Endodermal cell (in vitro differentiated cells): Measurements from ENCODE around the gene FAM120B. TPM values are rescaled to one million over a fixed set of nuclear protein-coding genes. Genes with fewer than 3 reads are reported as not detected.
"Not testable (repeated sequence)": the region's sequence is repeated elsewhere in the genome, so short reads cannot be mapped to it uniquely, and the experiment has no call there.

Experiments
- DNase-seq: peaks from one replicate; pipeline ENCODE4 v3.0.0-alpha.2; 2017
- H3K27ac ChIP-seq: 2 replicates; pipeline ENCODE4 v1.5.1; 2013; ENCODE audit warnings: mild to moderate bottlenecking, low read depth, low read length, moderate library complexity
- H3K27me3 ChIP-seq: 2 replicates; pipeline ENCODE4 v1.6.1; 2013; ENCODE audit warnings: mild to moderate bottlenecking, low read length, moderate library complexity; ENCODE audit not compliant: insufficient read depth, control insufficient read depth, poor library complexity, severe bottlenecking
- H3K36me3 ChIP-seq: 2 replicates; pipeline ENCODE4 v1.7.0; 2013; ENCODE audit warnings: mild to moderate bottlenecking, low read length, moderate library complexity; ENCODE audit not compliant: control insufficient read depth, insufficient read depth
- H3K4me1 ChIP-seq: one replicate; pipeline ENCODE4 v1.7.0; 2013; ENCODE audit warnings: low read length; ENCODE audit not compliant: control insufficient read depth, insufficient read depth
- H3K4me3 ChIP-seq: 2 replicates; pipeline ENCODE4 v1.5.1; 2013; ENCODE audit warnings: mild to moderate bottlenecking, low read length, moderate library complexity
- H3K9ac ChIP-seq: 2 replicates; pipeline ENCODE4 v1.6.1; 2013; ENCODE audit warnings: mild to moderate bottlenecking, low read length, moderate library complexity; ENCODE audit not compliant: poor library complexity, severe bottlenecking; ENCODE audit errors: extremely low read depth
- H3K9me3 ChIP-seq: 2 replicates; pipeline ENCODE4 v1.6.1; 2013; ENCODE audit warnings: mild to moderate bottlenecking, low read length, moderate library complexity; ENCODE audit not compliant: control insufficient read depth
- H3K27ac Mint-ChIP-seq: 2 replicates; pipeline ENCODE4 v1.8.0; 2020; ENCODE audit warnings: mixed read lengths
- H3K27me3 Mint-ChIP-seq: 2 replicates; pipeline ENCODE4 v1.8.0; 2021; ENCODE audit warnings: mild to moderate bottlenecking, mixed read lengths; ENCODE audit not compliant: insufficient read depth
- H3K36me3 Mint-ChIP-seq: 2 replicates; pipeline ENCODE4 v1.8.0; 2020; ENCODE audit warnings: low read depth, mixed read lengths
- H3K4me1 Mint-ChIP-seq: 2 replicates; pipeline ENCODE4 v1.8.0; 2020; ENCODE audit warnings: mixed read lengths
- H3K4me3 Mint-ChIP-seq: 2 replicates; pipeline ENCODE4 v1.8.0; 2020; ENCODE audit warnings: mild to moderate bottlenecking, moderate library complexity, mixed read lengths
- H3K9me3 Mint-ChIP-seq: 2 replicates; pipeline ENCODE4 v1.8.0; 2020; ENCODE audit warnings: mild to moderate bottlenecking, mixed read lengths
- WGBS, 2 experiments: methylation state at CpG; one replicate each; pipeline versions ENCODE4 v1.1.5 to v1.1.7; 2013; ENCODE audit warnings: missing lambda C conversion rate in 2 of 2, mixed read lengths in 1 of 2; ENCODE audit not compliant: insufficient coverage in 1 of 2, insufficient read length in 1 of 2; 5-methylcytosine and 5-hydroxymethylcytosine counted together
- total RNA-seq, 2 donors: library from RNA; stranded (reverse); fragmentation: NEBNext Ultra II Directional in 1 of 2; extraction: Animal tissue kit (Norgen Biotek cat#: 25700) in 1 of 2; gene quantifications; 2 replicates in 1 of 2; 3 replicates in 1 of 2; pipeline ENCODE4 v1.2.1, GENCODE V29; 2021
- TF ChIP-seq, protein P1 (sequence below): fragments of 200-600 bp; sonication (generic); conservative IDR thresholded peaks from 2 replicates; pipeline ENCODE4 v1.5.0; 2021; ENCODE audit warnings: antibody characterized with exemption, mild to moderate bottlenecking

FAM120B gene
- total RNA-seq, 2 donors from 2014 or later: 25.7 to 27.5 TPM

DNA sequence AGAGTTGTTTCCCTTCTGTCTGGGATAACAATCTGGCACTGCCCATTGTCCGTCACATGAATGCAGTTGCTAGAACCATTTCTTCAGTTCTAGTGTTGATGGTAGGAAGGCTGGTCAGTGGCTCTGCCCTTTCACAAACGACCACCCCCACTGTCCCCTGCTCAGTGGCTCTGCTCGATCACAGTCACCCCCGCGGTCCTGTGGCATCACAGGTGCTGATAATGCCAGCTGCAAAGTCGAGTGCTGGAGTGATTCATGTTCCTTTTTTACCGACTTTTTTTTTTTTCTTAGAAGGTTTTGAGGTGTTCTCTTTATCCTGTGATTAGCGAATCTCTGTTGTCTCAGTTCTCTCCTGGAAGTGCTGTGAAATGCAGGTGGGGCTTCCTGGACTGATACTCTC, 22.8 kb downstream of the FAM120B start:
- H3K4me1 Mint-ChIP-seq: no peaks in the 10 kb centered on the region
- H3K27ac Mint-ChIP-seq: no peak overlapping the region

DNA sequence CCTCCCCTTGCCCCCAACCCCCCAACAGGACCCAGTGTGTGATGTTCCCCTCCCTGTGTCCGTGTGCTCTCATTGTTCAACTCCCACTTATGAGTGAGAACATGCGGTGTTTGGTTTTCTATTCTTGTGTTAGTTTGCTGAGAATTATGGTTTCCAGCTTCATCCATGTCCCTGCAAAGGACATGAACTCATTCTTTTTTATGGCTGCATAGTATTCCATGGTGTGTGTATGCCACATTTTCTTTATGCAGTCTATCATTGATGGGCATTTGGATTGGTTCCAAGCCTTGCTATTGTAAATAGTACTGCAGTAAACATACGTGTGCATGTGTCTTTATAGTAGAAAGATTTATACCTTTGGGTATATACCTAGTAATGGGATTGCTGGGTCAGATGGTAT, 28.6 kb downstream of the FAM120B start:
- not testable (repeated sequence) for H3K4me1 ChIP-seq, H3K27me3 ChIP-seq, H3K9me3 ChIP-seq, H3K27me3 Mint-ChIP-seq, H3K9ac ChIP-seq, H3K4me3 Mint-ChIP-seq, DNase-seq, H3K27ac Mint-ChIP-seq, H3K4me3 ChIP-seq, H3K4me1 Mint-ChIP-seq, H3K27ac ChIP-seq
- peaks cover 32% of the 10 kb centered on the region for H3K36me3 ChIP-seq
- peaks cover 59% of the 10 kb centered on the region for H3K36me3 Mint-ChIP-seq
- peaks cover 16% of the 10 kb centered on the region for H3K9me3 Mint-ChIP-seq
- 100% methylated on average over 2 of the region's 3 CpGs; no CpG with 5 or more reads in 1 of the 2 experiments for WGBS, 2 experiments

More for the DNA sequence above, 22.8 kb downstream of the FAM120B start:
- Histone ChIP-seq H3K36me3 (peaks cover 56% of the 10 kb centered on the region), H3K9ac (no peak overlapping the region), H3K9me3 (no peaks in the 10 kb centered on the region), H3K27ac (no peak overlapping the region), H3K4me3 (no peak overlapping the region), H3K27me3 (no peaks in the 10 kb centered on the region), H3K4me1 (no peaks in the 10 kb centered on the region)
- H3K36me3 Mint-ChIP-seq: peaks cover 59% of the 10 kb centered on the region
- TF ChIP-seq, protein P1, sequence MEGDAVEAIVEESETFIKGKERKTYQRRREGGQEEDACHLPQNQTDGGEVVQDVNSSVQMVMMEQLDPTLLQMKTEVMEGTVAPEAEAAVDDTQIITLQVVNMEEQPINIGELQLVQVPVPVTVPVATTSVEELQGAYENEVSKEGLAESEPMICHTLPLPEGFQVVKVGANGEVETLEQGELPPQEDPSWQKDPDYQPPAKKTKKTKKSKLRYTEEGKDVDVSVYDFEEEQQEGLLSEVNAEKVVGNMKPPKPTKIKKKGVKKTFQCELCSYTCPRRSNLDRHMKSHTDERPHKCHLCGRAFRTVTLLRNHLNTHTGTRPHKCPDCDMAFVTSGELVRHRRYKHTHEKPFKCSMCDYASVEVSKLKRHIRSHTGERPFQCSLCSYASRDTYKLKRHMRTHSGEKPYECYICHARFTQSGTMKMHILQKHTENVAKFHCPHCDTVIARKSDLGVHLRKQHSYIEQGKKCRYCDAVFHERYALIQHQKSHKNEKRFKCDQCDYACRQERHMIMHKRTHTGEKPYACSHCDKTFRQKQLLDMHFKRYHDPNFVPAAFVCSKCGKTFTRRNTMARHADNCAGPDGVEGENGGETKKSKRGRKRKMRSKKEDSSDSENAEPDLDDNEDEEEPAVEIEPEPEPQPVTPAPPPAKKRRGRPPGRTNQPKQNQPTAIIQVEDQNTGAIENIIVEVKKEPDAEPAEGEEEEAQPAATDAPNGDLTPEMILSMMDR: no peak
- H3K9me3 Mint-ChIP-seq: no peaks in the 10 kb centered on the region
- H3K27me3 Mint-ChIP-seq: no peaks in the 10 kb centered on the region
- H3K4me3 Mint-ChIP-seq: no peak overlapping the region
- WGBS, 2 experiments: 96 to 100% methylated on average over 7 to 8 of the region's 8 CpGs
- DNase-seq: no peak

DNA sequence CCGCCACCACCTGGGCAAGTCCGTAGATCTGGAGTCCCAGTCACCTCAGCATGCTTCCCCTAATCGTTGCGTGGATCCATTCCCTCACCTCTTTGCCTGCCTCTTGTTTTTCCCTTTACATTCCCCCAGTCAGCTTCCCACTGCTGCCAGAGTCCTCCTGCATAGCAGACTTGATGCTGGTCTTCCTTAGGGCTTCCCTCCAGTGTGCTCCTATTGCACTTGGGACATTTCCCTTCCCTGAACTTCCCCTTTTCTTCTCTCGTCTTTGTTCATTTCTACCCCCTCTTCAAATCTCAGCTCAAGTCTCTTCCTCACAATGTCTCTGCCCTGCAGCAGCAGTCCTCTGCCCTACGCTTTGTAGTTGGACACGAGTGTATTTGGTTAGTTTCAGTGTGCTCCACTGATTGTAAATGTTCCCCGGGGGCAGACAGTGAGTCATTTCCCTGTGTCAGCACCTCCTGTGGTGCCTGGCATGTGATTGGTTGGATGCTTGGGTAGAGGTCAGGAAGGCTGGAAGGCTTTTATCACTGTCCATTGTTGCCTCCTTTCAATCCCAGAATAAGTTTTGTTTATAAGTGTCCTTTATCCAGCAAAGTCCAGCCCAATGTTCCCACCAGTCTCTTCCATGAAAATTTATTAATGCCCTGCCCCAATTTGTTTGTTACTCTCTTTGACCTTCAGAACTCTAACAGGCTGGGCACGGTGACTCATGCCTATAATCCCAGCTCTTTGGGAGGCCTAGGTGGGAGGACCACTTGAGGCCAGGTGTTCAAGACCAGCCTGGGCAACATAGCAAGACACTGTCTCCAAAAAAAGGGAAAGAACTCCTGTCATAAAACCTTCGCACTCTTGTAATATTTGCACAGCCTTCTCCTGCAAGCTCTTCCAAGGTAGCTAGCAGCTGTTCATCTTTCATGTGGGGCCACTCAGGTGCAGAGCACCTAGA, 38.3 kb downstream of the FAM120B start:
- Mint-ChIP-seq H3K4me1 (peaks cover 8% of the 10 kb centered on the region), H3K9me3 (peaks cover 1% of the 10 kb centered on the region), H3K27ac (peak overlapping the region; percentile 31), H3K36me3 (peaks cover 71% of the 10 kb centered on the region), H3K27me3 (no peaks in the 10 kb centered on the region), H3K4me3 (no peak overlapping the region)
- peak overlapping the region; percentile 83 for H3K27ac ChIP-seq
- no peak overlapping the region for H3K9ac ChIP-seq
- TF ChIP-seq, protein P1: no peak
- 84 to 85% methylated on average over 6 to 10 of the region's 10 CpGs for WGBS, 2 experiments
- H3K36me3 ChIP-seq: peaks cover 38% of the 10 kb centered on the region
- no peak overlapping the region for H3K4me3 ChIP-seq
- DNase-seq: peak; percentile 74
- no peaks in the 10 kb centered on the region for H3K4me1 ChIP-seq
- no peaks in the 10 kb centered on the region for H3K27me3 ChIP-seq
- no peaks in the 10 kb centered on the region for H3K9me3 ChIP-seq
